ENCODE data around the gene MBD4.
"Not testable (repeated sequence)": the region's sequence is repeated elsewhere in the genome, so short reads cannot be mapped to it uniquely, and the experiment has no call there.

The MBD4 gene

DNA sequence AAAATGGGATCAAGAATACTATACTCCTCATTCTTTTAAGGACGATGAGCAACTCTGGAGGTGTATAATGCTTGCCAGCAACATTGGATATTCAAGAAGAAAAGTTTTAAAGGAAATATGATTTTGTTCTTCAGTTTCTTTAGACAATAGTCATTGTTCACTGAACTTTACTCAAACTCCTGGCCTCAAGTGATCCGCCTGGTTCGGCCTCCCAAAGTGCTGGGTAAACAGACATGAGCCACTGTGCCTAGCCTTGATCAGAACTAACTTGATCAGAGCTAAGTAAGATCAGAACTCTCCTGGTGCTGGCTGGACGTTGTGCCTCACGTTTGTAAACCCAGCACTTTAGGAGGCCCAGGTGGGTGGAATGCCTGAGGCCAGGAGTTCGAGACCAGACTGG, 23.9 kb downstream of the MBD4 start:
- no peak overlapping the region for H3K27ac ChIP-seq
- TF ChIP-seq, protein P1, sequence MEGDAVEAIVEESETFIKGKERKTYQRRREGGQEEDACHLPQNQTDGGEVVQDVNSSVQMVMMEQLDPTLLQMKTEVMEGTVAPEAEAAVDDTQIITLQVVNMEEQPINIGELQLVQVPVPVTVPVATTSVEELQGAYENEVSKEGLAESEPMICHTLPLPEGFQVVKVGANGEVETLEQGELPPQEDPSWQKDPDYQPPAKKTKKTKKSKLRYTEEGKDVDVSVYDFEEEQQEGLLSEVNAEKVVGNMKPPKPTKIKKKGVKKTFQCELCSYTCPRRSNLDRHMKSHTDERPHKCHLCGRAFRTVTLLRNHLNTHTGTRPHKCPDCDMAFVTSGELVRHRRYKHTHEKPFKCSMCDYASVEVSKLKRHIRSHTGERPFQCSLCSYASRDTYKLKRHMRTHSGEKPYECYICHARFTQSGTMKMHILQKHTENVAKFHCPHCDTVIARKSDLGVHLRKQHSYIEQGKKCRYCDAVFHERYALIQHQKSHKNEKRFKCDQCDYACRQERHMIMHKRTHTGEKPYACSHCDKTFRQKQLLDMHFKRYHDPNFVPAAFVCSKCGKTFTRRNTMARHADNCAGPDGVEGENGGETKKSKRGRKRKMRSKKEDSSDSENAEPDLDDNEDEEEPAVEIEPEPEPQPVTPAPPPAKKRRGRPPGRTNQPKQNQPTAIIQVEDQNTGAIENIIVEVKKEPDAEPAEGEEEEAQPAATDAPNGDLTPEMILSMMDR (conservative IDR thresholded peaks at IDR 0.05), result no peak

GRCh38 chr3:129415378-129415777, 24.4 kb downstream of the MBD4 start:
- TF ChIP-seq, protein P1 (conservative IDR thresholded peaks at IDR 0.05), result no peak
- no peak for TF ChIP-seq ZFX (IDR thresholded peaks at IDR 0.05)
- no peak overlapping the region for H3K27ac ChIP-seq

DNA sequence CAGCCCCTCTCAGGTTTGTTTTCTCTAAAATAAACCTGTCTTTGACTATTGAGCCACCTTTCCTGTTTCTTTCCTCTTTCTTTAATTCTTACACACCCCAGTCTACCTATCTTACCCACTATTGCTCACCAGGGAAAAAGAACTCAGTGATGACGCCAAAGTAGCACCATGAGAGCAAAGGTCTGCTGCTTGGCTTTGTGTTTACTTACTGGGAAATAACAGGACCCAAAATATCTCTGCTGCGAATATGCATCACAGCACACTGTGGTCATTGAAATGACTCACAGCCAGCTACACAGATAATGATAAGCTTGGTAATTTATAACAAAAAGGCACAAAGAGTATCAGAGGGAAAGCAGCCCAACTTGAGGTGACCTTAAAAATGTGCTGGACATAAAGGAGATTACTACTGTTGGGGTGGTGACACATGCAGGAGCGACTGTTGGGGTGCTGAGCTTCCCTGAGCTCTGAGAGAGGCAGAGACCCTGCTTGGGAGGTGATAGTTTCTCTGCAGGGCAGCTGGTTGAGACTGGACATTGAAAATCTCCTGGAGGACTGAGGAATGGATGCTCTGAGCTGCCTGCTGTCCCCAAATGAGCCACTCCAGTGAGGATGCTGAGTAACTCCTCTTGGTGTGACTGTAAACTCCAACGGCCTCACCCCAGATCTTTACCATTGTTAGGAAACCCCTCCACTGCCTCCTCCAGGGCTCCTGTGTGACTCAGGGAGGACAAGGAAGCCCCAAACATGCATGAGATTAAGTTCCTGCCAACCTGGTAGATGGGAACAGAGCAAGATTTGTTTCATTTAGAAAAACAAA, 25.9 kb downstream of the MBD4 start:
- TF ChIP-seq, protein P1 (conservative IDR thresholded peaks at IDR 0.05), result no peak
- TF ChIP-seq ZFX (IDR thresholded peaks at IDR 0.05), result no peak
- no peak overlapping the region for H3K27ac ChIP-seq

GRCh38 chr3:129413238-129413637, 26.5 kb downstream of the MBD4 start:
- not testable (repeated sequence) for H3K27ac ChIP-seq

- H3K27ac ChIP-seq, result no peak overlapping the region
- TF ChIP-seq ZFX (IDR thresholded peaks at IDR 0.05), result no peak
- TF ChIP-seq, protein P1 (conservative IDR thresholded peaks at IDR 0.05), result no peak
These were observed 27.1 kb downstream of the MBD4 start for GRCh38 chr3:129412542-129413198.

- TF ChIP-seq ZFX (IDR thresholded peaks at IDR 0.05), result no peak
- TF ChIP-seq, protein P1 (conservative IDR thresholded peaks at IDR 0.05), result no peak
- H3K27ac ChIP-seq, result no peak overlapping the region
These were observed 28.8 kb downstream of the MBD4 start for GRCh38 chr3:129410971-129411370.

- TF ChIP-seq, protein P1 (conservative IDR thresholded peaks at IDR 0.05), result no peak
- TF ChIP-seq ZFX (IDR thresholded peaks at IDR 0.05), result no peak
These were observed 30.2 kb downstream of the MBD4 start for GRCh38 chr3:129409541-129409940.

More at GRCh38 chr3:129409541-129409940, 30.2 kb downstream of the MBD4 start:
- H3K27ac ChIP-seq, result no peak overlapping the region

Data from C4-2B (cell line).